AG20443 (cell line): ENCODE results near the gene EPHA1.
"Not testable (repeated sequence)": the region's sequence is repeated elsewhere in the genome, so short reads cannot be mapped to it uniquely, and the experiment has no call there.

ENCODE experiments used
- DNase-seq: peaks from one replicate; pipeline ENCODE4 v3.0.0; 2012; ENCODE audit warnings: low spot score, mixed read lengths

Gene EPHA1

DNA sequence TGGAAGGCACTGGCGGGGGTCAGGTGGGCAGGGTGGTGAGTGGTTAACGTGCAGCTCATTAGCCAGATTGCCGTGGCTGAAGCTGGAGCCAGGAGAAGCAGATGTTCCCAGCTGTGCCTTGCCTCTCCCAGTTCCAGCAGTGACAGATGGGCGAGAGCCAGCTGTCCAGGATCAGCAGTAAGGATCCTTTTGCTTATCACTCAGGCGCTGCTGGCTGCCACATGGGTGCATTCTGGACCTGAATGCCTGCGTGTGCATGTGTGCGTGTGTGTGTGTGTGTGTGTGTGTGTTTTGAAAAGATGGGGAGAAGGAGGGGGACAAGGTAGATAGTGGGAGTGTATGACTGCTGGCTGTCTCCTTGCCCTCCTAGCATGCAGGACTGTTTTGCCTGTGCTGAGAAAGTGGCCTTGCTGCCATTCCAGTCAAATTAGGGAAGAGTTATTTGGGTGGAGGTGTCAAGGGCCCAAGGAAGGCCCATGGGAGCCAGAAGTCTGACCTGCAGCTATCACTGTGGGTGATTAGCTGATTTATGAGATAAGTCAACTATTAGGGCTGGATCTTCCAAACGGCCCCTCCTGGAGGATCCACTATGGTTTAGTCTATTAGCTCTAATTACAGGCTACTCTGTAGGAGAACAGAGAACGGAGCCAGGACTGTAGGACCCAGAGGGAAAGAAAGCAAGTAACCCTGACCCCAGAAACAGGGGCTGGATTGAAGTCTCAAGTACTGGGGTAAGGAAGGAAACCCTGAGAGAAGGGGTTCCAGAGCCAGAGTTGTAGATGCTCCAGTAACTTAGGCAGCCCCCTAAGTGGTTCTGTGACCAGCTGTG, 3.3 kb downstream of the EPHA1 start:
- DNase-seq, result no peak

DNA sequence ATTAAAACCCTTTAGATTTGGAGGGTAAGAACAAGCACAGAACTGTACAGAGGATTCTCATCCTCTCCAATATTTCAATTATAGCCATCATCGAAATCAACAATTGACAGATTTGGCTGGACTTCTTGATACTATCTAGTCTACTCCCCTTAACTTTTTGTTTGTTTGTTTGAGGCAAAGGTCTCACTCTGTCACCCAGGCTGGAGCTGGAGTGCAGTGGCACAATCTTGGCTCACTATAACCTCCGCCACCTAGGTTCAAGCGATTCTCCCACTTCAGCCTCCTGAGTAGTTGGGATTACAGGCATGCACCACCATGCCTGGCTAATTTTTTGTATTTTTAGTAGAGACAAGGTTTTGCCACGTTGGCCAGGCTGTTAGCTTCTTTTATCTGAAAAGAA, 6.4 kb downstream of the EPHA1 start:
- not testable (repeated sequence) for DNase-seq

DNA sequence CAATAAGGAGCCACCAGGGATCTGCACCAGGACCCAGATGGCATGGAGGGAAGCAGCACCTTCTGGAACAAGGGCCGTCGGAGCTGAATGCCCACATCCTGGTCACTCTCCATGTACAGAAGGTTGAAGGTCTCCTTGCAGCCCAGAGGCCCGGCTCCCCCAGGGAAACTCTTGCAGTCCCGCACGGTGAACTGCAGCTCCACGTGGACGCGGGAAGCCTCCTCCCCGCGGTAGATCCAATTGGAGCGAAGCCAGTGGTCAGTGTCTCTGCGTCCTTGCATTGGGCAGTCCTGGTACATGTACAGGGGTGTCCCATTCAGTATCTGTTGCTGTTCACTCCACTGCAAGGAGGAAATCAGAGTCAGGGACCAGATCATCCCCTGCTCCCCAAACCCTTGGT, 7.4 kb downstream of the EPHA1 start:
- no peak for DNase-seq

DNA sequence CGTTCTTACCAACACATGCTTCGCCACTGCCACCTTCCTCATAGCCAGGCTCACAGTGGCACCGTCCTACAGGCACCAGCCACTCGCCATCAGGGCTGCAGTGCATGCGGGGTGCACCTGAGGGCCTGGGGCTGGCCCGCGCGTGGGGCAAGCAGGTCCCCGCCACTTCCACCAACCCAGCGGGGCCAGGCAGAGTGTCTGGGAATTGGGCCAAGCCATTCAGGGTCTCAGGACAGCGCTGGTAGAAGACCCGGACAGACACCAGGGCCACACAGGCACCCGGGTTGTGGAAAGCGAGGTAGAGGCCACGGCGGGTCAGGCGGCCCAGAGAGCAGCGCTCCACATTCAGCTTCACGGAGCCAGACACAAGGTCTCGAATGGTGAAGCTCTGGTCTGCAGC, 9.0 kb downstream of the EPHA1 start:
- no peak for DNase-seq

DNA sequence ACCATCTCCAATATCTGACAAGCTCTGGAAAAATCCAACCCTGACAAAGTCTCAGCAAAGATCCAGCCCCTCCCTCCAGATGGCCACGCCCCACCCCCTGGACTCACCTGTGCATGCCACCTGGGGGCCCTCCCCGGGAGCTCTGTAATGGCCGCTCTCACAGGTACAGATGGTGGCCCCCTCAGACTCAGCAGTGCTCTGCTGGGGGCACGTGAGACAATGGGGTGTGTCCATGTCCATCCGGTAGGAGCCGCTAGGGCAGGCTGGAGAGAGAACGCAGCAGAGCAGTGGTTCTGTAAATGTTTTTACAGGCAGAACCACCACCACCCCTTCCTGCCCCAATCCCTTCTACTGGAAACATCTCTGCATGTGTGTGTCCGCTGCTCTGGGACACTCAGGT, 9.5 kb downstream of the EPHA1 start:
- DNase-seq, result no peak

DNA sequence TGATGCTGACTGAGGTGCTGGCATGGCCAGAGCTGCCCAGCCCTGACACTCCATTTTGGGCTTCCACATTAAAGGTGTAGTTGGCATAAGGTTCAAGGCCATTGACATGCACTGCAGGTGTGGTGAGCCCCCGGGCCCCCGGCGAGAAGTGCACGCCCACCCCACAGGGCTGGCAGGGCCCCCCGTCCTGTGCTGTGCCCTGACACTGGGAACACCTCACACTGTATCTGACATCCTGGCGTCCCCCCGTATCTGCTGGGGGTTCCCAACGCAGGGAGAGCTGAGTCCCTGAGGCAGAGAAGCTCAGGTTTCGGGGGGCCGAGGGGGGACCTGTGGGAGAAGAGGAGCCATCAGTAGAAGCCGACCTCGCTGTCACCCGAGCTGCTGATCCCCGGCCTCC, 10.0 kb downstream of the EPHA1 start:
- DNase-seq, result no peak

DNA sequence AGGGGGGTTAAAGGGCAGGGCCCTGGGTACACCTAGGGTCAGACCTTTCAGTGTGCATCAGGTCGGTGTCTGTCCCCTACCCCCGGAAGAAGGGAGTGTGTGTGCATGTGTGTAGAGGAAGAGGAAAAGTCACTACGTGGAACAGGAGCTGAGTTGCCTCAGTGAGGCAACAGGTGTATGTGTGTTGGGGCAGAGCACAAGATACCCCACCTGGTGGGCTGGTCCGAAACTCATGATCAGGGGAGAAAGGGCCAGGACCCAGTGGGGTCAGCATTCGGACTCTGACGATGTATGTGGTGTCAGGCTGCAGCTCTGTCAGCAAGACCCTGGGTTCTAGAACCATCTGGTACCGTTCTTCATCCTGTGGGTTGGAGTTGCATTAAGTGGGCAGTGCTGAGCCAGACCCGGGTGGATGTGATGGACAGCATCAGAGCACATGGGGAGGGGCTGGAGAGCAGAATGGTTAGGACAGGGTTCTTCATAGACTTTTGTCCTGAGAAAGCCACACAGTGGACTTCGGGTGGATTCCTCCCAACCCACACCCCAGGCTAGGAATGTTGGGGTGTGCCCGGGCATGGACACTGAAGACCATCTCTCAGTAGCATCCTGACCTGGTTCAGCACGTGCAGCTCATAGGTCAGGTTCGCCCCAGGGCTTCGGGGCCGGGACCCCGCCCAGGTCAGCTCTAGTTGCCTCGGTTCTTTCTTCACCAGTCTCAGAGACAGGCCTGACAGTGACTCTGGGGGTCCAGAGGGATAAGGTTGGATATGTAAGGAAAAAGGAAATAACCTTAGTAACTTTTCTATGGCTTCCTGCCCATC, 10.7 kb downstream of the EPHA1 start:
- DNase-seq, result no peak

DNA sequence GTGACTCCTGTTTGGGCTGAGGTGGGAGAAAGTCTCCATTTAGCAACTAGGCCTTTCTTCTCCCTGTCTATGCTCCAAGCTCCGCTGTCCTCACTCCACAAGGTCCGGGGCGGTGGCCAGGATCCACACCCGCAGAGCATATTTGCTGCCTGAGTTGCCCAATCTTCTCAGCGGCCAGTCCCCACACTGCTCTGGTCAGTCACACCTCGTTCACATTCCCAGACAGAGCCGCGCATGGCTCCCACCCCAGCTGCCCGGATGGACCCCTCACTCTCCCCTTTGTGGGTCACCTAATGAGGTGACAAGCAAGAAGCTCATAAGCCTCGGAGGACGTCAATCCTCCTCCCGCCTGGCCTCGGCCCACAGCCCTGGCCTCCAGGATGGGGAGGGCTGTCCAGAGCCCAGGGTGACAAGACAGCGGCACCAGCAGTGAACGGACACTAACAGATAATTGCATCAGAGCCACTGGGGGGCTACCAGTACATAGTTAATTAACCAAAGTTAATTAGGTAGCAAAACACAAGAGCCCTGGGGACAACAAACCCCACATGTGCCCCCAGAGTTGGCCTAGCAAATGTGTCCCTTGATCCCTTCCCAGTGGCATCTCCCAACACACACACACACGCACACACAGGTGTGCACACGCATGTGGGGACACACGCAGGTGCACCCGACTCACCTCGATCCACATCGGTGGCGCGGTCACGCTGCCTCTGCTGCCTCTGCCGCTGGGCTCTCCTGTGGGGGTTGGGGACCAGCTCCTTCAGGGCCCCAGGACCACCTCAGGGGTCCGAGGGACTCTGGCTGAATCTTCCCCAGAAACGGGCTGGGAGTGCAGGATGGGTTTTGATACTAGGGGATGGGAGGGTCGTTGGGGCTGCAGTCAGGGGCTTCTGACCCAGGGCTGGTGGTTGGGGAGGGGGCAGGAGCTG, 11.8 kb downstream of the EPHA1 start:
- DNase-seq, result peak; percentile 53

DNA sequence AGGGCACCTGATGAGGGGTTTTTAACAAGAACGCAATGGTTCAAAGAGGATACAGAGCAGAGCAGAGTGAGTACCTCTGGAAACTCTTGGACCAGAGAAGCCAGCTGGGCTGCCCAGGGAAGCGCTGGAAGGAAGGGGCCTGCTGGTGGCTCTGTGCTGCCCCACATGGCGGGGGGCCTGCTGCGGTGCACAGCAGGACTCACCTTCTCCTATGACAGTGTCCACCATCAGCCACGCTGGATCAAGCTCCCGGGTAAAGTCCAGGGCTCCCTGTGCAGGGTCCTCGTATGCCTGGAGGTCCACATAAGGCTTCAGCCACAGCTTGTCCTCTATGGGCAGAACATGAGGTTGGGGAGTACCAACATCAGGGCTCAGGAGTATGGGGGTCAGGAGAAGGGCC, 12.5 kb downstream of the EPHA1 start:
- no peak for DNase-seq

DNA sequence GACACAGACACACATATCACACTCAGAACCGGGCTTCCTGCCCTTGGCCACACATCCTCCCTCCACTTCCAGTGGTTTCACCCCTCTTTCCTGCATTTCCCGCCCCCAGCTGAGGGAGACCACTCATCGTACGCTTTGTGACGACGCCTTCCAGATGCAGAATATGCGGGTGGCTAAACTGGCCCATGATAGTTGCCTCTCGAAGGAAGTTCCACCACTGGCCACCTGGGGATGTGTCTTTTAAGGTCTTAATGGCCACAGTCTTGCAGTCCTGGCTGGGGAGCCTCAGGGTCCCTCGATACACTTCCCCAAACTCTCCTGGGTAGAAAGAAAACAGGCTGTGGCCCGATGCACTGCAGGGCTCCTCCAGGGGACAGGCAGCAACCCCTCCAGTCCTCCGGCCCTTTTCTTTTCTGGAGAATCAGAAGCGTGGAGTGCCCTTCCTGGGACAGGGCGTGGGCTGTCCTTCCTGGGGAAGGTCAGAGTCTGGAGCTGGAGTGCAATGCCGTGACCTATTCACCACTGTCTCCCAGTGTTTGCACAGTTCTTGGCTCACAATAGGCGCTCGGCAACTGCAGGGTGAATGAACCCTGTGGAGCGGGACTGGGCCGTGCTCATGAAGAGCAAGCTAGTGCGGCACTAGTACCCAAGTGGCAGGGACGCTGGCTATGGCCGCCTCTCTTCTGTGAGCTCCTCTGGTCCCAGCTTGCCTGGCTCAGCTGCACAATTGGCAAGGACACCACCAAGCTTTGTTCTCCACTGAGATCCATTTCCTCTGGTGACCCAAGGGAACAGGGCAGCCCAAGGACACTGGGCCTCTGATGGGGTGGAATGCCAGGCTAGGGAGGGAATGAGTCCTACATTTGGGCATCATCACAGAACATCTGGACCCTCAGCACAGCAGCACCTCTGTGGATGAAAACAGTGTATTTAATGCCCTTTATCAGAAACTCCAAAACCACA, 13.2 kb downstream of the EPHA1 start:
- DNase-seq, result no peak

DNA sequence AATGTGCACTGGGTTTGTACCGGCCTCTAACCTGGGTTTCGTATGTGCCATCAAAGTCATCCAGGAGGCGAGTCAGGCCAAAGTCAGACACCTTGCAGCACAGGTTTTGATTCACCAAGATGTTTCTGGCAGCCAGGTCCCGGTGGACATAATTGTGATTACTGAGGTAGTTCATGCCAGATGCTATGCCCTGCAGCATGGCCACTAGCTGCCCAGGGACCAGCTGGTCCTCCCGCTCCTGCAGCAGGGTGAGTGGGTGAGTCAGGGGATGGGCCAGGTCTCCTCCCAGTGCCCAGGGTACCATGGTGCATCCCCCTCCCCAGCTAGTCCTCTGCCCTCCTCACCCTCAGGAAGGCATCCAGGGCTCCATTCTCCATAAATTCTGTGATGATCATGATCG, 13.9 kb downstream of the EPHA1 start:
- no peak for DNase-seq

DNA sequence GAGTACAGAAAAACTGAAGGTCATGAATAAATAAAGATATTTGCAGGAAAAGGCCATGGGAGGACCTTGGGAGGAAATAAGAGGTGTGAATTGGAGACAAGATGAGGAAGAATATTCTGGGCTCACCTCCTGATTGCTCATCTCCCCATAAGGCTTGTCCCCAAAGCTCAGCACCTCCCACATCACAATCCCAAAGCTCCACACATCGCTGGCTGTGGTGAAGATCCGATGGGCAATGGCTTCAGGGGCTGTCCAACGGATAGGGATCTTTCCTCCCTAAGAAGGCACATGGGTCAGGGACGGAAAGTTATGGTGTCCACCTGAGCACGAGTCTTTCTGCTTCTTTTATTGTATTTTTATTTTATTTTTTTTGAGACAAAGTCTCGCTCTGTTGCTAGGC, 14.6 kb downstream of the EPHA1 start:
- DNase-seq, result no peak

DNA sequence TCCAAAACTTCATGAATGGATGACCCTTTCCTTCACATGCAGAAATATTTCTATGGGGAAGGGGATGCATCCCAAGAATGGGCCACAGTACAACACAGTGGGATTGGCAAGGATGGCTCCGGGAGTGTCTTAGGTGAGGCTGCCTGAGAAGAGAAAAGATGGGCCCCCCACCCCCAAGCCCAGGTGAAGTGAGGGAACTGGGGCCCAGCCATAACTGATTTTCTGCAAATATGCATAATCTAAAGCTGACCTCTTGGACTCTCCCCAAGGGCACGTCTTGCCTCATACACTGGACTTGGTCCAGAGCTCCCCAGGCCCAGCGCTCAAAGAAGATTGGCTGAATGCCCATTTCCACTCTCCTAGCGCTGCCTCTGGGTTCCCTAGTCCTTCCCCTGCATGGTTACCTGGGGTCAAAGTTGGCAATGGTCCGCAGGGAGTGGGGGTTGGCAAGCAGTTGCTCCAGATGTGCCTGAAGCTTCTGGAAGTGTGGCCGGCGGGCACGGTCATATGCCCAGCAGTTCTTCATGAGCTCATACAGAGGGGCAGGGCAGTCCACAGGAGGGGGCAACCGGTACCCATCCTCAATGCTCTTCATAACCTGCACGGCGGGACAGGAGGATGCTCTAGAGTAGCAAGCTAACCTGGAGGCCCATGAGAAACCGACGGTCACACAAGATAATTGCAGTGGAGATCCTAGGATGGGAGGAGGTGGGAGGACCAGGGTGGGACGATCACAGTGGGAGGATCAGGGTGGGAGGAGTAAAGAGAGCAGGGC, 15.2 kb downstream of the EPHA1 start:
- DNase-seq, result no peak

DNA sequence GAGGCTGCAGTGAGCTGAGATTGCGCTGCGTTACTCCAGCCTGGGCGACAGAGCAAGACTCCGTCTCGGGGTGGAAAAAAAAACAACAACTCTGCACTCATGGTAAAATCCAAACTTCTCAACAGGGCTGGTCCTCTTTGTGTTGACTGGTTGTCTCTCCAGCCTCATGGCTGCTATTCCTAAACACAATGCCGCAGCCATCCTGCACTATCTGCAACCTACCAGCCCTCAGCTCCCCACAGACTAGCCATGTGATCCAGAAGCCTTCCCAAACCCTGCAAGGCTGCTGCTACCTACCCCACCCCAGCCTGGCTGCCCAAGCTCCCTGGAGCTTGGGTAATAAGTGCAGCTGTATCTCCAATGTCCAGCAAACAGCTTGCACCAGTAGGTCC, 15.8 kb downstream of the EPHA1 start:
- no peak for DNase-seq

DNA sequence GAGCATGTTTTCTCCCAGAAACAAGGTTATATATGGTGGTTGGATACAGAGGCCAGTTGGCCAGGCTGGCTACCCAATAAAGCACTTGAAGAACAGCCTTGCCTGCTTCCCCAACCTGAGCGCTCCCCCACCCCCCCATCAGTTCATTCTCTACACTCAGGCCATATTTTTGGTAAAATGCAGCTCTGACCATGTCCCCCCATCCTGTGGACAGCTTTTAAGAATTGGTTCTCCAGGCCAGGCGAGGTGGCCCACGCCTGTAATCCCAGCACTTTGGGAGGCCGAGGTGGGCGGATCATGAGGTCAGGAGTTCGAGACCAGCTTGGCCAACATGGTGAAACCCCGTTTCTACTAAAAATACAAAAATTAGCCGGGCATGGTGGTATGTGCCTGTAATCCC, 16.2 kb downstream of the EPHA1 start:
- DNase-seq, result not testable (repeated sequence)

DNA sequence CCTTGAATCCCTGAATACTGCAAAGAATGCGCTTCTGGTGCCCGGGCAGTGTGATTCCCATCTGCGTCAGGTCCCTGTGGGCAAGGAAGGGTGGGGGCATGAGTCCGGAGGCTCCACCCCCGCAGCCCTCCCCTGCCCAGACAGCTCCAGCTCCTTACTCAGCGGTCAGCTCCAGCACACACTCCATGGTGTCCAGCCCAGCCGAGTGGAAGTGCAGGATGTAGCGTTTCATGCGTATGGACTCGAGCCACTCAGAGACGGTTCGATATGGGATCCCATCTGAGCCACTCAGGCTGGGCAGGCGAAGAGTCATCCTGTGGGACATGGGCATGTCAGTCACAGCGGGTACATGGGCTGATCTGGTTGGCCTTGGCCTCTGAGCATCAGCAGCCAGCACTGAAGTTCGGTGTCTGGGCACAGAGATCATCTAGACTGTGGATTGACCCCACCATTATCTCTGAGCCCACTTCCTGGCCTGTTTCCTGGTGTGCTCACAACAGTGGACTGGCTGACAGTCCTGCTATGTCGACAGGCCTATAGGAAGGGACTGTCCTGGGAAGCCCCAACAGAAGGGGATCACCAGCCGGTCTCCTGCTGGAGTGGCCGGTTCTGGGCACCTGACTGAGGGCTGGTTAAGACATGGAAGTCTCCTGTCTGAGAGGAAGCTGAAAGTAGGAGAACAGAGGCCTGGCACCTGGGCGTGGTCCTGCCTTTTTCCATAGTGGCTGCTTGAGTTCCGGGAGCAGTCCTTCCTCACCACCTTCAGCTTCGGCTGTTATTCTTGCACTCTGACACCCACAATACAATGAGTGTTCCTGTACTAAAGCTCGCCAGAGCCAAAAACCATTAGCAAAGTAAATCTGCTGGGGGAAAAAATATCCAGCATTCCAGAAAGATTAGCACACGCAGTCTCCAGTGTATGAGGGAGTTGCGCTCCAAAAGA, 16.9 kb downstream of the EPHA1 start:
- peak; percentile 94 for DNase-seq

DNA sequence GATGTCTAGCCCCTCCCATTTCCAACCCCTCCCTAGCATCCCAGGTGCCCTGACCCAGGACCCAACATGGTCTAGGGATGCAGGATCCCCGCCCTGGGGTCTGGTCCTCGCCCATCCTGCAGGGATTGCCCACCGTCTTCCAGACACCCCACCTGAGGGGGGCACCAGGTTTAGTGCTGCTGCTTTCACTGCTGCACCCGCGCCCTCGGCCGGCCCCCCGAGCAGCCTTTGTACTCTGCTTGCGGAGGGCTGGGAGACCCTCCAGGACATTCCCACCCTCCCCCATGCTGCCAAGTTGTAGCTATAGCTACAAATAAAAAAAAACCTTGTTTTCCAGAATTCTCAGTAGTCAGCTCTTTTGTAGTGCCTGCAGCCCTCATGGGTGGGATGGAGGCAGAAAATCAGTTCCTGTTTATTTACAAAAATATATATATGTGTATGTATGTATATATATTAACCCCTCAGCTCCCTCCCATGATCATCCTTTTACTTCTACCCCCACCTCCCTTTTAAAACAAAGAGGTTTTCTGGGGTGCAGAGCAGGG, 17.8 kb downstream of the EPHA1 start:
- no peak for DNase-seq

DNA sequence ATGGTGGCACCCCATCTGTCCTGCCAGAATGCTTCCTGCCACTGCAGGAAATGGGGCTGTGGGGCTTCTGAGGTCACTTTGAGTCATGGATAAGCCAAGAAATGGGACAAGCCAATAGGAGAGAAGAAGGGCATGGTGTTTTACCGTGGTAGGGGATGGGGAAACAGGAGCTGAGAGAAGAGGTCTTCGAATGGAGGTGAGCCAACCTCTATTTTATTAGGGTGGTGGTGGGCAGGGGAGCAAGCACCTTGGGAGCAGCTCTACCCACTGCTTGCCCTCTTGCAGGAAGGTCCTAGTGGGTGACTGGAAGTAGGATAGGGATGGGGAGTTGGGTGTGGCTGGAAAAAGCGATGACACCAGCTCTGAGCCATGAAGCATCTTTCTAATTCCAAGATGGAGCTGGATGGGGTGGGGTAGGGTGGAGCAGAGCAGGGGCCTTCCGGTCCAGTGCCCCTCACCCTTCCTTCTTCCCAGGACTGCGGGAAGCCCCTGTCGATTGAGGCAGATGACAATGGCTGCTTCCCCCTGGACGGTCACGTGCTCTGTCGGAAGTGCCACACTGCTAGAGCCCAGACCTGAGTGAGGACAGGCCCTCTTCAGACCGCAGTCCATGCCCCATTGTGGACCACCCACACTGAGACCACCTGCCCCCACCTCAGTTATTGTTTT, 18.4 kb downstream of the EPHA1 start:
- DNase-seq, result no peak
